Lower leg skin (tissue), 3 donors: ENCODE results near the gene PPP1R14C.

ENCODE experiments used
- POLR2A ChIP-seq, 2 donors: fragments of 450-650 bp; IDR thresholded peaks; one replicate each; pipeline ENCODE4 v1.6.1; 2016 to 2017; ENCODE audit warnings: antibody characterized with exemption in 2 of 2, mild to moderate bottlenecking in 1 of 2, moderate library complexity in 1 of 2
- TF ChIP-seq, protein P1 (sequence below), 3 donors: fragments of 450-650 bp; IDR thresholded peaks; one replicate each; pipeline ENCODE4 v1.5.1; 2016; ENCODE audit warnings: antibody characterized with exemption in 3 of 3, mild to moderate bottlenecking in 3 of 3, moderate library complexity in 2 of 3

DNA sequence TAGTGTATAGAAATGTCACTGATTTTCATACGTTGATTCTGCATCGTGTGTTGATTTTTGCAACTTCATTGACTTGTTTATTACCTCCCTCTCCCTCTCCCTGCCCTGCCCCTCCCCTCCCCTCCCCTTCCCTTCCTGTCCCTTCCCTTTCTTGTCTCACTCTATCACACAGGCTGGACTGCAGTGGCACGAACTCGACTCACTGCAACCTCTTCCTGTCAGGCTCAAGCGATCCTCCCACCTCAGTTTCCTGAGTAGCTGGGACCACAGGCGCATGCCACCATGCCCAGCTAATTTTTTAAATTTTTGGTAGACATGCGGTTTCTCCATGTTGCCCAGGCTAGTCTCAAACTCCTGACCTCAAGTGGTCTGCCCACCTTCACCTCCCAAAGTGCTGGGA, 19.2 kb upstream of the PPP1R14C start:
- no peak for TF ChIP-seq POLR2A (IDR thresholded peaks at IDR 0.05)
- TF ChIP-seq, protein P1, sequence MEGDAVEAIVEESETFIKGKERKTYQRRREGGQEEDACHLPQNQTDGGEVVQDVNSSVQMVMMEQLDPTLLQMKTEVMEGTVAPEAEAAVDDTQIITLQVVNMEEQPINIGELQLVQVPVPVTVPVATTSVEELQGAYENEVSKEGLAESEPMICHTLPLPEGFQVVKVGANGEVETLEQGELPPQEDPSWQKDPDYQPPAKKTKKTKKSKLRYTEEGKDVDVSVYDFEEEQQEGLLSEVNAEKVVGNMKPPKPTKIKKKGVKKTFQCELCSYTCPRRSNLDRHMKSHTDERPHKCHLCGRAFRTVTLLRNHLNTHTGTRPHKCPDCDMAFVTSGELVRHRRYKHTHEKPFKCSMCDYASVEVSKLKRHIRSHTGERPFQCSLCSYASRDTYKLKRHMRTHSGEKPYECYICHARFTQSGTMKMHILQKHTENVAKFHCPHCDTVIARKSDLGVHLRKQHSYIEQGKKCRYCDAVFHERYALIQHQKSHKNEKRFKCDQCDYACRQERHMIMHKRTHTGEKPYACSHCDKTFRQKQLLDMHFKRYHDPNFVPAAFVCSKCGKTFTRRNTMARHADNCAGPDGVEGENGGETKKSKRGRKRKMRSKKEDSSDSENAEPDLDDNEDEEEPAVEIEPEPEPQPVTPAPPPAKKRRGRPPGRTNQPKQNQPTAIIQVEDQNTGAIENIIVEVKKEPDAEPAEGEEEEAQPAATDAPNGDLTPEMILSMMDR (IDR thresholded peaks at IDR 0.05) = no peak
